HG02798 (cell line): ENCODE data around the gene TMEM178B.

ENCODE experiments used
- ATAC-seq: cut with Tn5 transposase; IDR thresholded peaks from one replicate; pipeline ENCODE4 v1.9.1; 2021; ENCODE audit warnings: mild to moderate bottlenecking; ENCODE audit not compliant: unreplicated experiment, poor library complexity

The TMEM178B gene

GRCh38 chr7:141441837-141442627, 368.2 kb downstream of the TMEM178B start:
- no peak for ATAC-seq

- no peak for ATAC-seq
These were observed 368.9 kb downstream of the TMEM178B start for GRCh38 chr7:141442781-141443180.

- ATAC-seq: no peak
These were observed 371.1 kb downstream of the TMEM178B start for GRCh38 chr7:141444961-141445360.

DNA sequence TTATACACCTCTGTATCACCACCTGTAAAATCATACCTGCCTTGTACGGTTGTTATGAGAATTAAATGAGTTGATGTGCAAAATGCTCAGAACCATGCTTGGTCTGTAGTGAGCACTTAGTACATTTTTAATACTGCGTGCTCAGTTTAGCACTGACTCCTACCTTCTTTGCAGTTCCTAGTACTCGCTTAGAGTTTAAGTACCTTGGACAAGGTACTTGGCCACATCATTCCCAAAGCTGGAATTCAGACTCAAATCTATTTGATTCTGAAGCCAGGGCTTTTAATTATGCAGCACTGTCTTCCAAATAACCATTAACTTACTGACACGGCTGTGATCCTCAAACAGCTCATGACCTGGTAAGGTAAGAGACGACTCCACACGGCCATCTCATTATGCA, 377.4 kb downstream of the TMEM178B start:
- no peak for ATAC-seq

- ATAC-seq: no peak
These were observed 379.0 kb downstream of the TMEM178B start for GRCh38 chr7:141452911-141453310.

DNA sequence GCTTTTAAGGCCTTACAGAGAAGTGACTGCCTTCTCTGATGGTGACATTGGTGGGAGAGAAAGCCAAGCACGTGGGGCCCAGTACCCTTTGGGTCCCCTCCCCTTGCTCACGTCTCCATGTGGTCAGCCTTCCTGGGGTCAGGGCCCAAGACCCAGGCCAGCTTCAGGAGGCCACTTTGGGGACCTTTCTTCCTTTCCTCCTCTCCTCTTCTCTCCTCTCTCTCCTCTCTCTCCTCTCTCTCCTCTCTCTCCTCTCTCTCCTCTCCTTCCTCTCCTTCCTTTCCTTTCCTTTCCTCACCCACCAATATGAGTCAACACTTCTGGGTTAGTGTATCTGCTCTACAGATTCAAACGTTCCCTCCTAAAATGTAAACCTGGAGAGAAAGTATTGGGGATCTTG, 380.5 kb downstream of the TMEM178B start:
- no peak for ATAC-seq

GRCh38 chr7:141455723-141456122, 381.9 kb downstream of the TMEM178B start:
- ATAC-seq: no peak

- no peak for ATAC-seq
These were observed 382.4 kb downstream of the TMEM178B start for GRCh38 chr7:141456298-141456697.

GRCh38 chr7:141456711-141457110, 382.8 kb downstream of the TMEM178B start:
- ATAC-seq: no peak

DNA sequence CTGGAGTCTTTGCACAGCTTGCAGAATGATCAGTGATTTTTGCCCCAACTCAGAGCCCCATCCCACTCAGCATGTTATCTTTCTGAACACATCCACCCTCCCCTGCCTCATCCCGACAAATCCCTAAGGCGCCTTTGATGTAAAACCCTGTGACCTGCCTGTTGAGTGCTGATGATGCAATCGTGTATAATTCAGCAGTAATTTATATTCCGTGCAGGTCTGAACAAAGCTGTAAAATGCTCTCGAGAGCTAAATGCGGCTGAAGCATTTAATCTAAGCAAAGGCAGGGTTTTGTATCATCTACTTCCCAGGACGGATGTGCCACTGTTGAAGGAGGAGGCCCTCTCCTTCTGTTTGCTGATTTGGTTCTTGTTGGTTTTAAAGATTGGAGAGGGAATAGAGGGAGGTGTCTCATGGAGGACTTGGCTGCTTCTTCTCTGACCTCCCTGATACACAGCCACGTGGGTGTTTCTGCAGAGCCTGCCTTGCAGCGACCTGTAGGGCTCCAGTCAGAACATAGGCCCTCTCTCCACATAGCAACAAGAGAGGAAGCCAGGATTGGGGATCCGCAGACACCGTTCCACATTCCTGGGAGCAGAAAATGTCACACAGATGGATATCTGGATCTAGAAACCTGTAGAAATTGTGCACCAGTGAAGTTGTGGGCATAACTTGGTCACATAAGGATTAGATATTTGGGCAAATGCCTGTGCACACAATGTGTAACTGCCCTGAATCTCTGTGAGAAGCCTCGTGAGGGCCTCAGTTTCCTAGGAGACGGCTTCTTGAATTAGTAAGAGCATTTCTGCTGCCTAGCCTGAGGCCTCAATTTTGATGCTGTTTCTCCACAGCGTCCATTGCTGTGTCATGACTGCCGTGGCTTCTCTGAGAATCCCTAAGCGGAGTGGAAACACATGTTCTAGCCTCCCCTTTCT, 387.2 kb downstream of the TMEM178B start:
- ATAC-seq: no peak

DNA sequence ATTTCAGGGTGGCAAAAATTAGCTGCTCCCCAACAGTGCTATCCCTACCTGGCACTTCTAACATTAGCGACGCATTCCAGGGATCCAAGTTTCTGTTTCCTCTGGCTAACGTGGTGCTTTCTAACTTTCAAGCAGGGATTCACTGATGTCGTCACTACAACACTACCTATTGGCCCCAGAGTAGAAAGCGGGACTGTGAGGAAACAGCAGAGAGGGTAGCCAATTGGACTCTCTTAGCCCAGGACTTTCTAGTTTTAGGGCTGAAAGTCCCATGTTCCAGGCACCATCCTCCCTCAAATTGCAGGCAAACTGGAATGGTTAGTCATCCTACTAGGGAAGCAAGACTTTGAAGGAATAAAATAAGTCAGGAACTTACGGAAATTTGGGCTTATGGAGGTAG, 388.1 kb downstream of the TMEM178B start:
- no peak for ATAC-seq

GRCh38 chr7:141462958-141463357, 389.1 kb downstream of the TMEM178B start:
- ATAC-seq: no peak

DNA sequence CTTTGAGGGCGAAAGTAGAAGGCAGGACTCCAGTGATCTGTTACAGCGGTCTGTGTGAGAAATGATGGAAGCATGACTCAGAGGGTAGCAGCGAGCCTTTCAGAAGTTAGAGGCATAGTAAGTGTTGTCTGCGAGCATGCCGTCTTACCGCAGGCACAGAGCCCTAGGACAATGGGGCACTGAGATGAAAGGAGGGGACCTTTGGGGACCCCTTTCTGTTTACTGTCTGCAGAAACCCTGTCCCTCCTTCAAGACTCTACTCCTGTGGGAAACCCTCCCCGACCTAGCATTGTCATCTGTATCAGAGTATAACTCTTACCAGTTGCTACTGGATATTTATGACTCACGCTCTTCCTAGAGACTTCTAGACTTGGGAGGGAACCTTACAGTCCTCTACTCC, 390.1 kb downstream of the TMEM178B start:
- no peak for ATAC-seq

- ATAC-seq: no peak
These were observed 390.7 kb downstream of the TMEM178B start for GRCh38 chr7:141464551-141464950.

DNA sequence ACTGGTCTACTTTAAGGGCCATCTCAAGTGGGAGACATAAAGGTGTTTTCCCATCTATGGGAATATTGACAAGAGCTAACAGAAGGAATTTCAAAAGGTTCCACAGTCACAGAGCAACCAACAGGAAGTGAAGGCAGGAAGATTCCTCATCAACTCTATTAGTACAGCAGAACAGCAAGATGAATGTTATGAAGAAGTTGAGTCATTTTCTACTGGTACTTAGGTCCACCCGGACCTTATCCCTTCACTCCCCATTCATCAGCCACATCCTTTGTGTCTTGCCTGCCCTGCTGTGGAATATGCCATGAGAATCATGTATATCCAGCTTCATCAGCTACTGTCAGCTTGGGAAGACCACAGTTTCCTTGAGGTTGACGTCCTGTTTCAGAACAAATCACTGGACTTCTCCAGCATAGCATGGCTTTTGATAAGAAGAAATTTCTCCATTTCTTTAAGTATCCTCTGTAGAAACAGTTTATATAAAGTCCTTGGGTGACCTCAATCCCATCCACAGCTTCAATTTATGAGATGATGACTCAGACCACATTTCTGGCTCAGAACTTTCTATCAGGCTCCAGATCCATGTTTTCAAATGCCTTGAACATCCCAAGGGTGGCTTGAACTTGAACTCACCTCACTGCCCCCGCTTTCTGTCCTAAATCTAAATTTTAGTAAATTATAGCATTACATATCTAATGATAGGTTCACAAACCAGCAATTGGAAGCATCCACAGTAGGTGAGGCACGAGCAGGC, 392.5 kb downstream of the TMEM178B start:
- no peak for ATAC-seq

GRCh38 chr7:141468341-141468740, 394.5 kb downstream of the TMEM178B start:
- no peak for ATAC-seq

- no peak for ATAC-seq
These were observed 401.8 kb downstream of the TMEM178B start for GRCh38 chr7:141475679-141476078.

DNA sequence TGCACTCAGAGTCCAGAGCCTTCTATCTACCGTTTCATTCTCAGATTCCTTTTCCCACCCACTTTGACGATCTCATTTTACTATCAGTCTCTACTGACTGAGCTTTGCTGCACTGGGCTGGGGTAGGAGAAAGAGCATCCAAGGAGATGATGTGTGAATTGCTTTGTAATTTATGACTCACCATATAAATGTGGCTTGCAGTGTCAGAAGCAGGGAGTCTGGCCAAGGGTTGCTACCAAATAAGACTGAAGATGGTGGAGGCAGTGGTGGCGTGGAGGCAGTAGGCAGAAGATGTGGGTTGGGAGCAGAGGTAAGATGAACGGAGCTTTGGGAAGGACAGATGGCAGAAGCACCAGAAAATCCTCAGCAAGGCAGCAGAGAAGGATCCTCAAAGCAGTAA, 404.0 kb downstream of the TMEM178B start:
- ATAC-seq: no peak

DNA sequence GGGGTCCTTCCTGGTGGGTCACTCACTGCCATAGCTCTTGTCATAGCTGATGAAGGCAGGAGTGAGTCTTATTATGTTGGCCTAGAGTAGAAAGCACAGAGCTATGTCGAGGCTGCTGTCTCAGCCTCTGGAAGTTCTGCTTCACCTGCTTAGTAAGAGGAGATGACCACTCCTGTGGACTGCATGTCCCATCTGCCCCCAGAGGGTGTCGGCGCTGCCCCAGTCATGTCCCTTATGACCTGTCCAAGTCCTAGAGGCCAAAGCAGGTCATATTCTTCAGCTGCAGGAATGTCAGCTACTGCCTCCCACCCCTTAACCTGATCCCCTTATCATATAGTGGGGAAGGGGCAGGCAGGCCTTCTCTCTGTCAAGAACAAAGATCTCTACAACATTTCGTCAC, 405.0 kb downstream of the TMEM178B start:
- no peak for ATAC-seq

- ATAC-seq: no peak
These were observed 407.1 kb downstream of the TMEM178B start for GRCh38 chr7:141480953-141481352.

DNA sequence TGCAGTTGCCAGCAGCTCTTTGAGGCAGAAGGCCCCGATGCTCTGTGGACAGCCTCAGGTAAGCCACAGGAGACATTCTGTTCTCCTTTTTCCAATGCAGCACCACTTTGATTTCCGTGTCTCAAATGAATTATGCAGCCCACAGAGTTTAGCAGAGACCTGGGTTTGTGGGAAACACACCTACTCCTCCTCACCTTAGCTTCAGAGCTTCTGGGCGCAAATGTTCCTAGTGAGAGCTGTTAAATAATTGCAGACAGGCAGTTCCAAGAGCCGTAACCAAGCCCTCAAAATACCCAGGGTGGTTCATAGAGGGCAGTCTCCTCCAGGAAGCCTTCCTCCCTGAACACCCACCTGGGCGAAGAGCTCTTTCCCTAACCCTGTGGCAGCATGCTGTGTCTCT, 408.1 kb downstream of the TMEM178B start:
- no peak for ATAC-seq
